ENCODE data around the gene ITPR1. TPM values are rescaled to one million over a fixed set of nuclear protein-coding genes. Genes with fewer than 3 reads are reported as not detected.

The ITPR1 gene
- total RNA-seq, 3 donors from 2014 or later = 10.7 to 80.2 (median 20.7) TPM

DNA sequence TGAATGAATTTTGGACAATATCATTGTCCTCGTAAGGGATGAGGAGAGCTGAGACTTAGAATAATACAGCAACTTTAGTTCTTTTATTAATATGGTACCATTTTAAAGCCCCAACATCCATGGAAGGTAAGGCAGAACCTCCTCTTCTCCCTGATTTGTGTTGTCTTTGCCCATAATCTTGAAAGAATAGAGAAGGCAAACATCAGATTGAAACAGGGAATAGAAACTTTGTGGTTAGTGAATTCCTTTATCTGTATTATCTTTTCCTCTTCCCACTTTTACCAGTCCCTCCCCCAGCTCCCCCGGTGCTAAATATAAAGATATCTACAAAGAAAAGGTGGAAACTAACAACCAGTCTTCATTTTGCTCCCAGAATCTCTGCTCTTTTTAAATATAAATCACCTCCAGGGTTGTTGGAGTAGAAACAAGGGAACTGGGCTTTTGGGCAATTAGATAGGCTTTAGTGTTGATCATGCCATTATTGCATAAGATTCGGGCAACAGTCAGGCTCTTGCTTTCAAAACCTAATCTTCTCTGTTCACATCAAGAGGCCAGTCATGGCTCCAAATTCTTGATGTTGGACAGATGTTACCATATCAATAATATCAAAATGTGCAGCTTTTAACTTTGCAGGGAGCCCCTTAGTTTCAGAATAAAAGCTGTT is 32.5 kb downstream of the ITPR1 start:
- intact Hi-C loops (cut with DNase I, micrococcal nuclease) = no loop called here
- Histone ChIP-seq H3K4me3 (no peak overlapping the region), H3K36me3 (ENCODE audit: low read depth) (no peaks in the 10 kb centered on the region), H3K4me1 (ENCODE audit: low read depth) (no peaks in the 10 kb centered on the region), H3K9me3 (no peaks in the 10 kb centered on the region)
- DNase-seq (no peak), ATAC-seq (no peak)
- TF ChIP-seq, protein P1, sequence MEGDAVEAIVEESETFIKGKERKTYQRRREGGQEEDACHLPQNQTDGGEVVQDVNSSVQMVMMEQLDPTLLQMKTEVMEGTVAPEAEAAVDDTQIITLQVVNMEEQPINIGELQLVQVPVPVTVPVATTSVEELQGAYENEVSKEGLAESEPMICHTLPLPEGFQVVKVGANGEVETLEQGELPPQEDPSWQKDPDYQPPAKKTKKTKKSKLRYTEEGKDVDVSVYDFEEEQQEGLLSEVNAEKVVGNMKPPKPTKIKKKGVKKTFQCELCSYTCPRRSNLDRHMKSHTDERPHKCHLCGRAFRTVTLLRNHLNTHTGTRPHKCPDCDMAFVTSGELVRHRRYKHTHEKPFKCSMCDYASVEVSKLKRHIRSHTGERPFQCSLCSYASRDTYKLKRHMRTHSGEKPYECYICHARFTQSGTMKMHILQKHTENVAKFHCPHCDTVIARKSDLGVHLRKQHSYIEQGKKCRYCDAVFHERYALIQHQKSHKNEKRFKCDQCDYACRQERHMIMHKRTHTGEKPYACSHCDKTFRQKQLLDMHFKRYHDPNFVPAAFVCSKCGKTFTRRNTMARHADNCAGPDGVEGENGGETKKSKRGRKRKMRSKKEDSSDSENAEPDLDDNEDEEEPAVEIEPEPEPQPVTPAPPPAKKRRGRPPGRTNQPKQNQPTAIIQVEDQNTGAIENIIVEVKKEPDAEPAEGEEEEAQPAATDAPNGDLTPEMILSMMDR (IDR thresholded peaks at IDR 0.05) = no peak

DNA sequence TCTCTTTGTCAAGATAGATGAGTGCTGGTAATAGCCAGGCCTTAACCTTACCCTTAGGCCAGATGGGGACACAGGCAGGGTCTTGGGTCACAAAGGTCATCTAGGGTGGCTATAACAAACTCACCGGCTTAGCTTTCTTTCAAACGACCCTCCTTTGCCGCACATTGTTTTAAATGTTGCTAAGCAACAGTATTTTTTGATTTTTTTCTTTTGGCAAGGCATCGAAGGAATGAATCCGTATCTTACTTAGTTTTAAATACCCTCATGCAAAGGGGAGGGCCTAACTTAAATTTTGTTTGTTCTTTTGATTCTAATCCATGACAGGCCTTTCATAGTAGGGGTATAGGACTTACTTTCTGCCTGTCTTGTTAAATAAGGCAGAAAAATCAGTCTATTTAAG is 35.2 kb downstream of the ITPR1 start:
- Histone ChIP-seq H3K36me3 (ENCODE audit: low read depth) (no peaks in the 10 kb centered on the region), H3K4me3 (no peak overlapping the region), H3K4me1 (ENCODE audit: low read depth) (no peaks in the 10 kb centered on the region), H3K9me3 (no peaks in the 10 kb centered on the region)
- TF ChIP-seq, protein P1 (IDR thresholded peaks at IDR 0.05) = no peak
- no peak for ATAC-seq
- intact Hi-C loops (cut with DNase I, micrococcal nuclease) = no loop called here
- no peak for DNase-seq

DNA sequence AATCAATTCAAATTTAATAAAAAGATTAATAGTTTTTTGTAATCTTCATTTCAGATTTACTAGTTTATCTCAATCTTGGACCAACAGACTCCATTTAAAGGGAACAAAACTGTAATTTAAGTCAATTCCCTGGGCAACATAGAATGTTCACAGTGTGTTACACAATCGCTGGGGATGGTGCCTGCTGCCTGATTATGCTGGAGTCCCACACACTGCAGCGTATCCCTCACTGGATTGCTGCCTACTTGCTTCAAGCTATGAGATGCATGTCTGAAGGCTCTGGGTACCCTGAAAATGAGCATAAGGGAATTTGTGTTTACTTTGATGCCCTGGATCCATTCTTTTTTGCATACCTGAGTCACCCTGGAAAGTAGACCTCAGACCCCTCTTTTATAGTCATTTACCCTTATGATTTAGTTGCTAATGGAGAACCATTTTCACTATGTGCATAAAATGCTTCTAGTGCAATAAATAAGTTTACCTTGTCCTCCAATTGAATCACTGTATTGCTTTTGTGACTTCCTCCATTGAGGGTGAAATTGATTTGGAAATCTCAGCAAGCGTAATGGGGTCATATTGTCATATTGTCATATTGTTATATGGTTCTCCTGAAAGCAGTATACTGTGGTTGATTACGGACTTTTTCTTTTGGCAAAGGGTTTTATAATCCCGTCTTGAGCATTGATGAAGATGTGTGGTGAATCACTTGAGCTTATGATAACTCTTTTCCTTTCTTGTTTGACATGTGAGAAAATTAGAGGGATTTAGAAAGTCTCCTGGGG is 35.9 kb downstream of the ITPR1 start:
- DNase-seq (no peak), ATAC-seq (no peak)
- no peak overlapping the region for H3K4me3 ChIP-seq
- no peaks in the 10 kb centered on the region for H3K36me3 ChIP-seq (ENCODE audit: low read depth)
- H3K9me3 ChIP-seq = no peaks in the 10 kb centered on the region
- H3K4me1 ChIP-seq (ENCODE audit: low read depth) = no peaks in the 10 kb centered on the region
- intact Hi-C loops (cut with DNase I, micrococcal nuclease) = no loop called here
- TF ChIP-seq, protein P1 (IDR thresholded peaks at IDR 0.05) = no peak

DNA sequence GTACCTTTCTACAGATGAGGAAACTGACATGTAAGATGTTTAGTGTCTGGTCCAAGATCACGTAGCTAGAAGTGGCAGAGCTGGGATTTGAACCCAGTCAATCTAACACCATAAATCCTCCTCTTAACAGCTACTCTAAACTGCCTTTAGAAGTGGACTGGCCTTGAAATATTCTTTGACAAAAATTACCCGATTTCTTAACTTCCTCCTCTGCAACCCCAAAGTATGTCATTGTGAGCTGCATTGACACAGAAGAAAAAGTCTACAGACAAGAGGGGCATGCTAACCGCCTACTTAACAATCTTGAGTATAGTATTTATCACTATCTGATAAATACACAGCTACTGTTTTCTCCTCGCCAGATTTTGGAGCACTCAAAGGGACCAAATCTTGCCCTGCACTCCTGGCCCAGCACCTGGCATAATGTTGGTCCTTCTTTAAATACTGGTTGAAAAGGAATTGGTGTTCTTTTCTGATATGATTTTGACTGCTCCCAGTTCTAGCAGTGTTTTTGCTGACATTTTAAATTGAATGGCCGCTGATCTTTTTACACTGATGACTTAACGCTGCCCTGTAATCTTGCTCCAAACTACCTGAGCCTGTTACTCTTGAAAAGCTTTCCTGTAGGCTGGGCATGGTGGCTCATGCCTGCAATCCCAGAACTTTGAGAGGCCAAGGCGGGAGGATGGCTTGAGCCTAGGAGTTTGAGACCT is 36.9 kb downstream of the ITPR1 start:
- no peak overlapping the region for H3K4me3 ChIP-seq
- DNase-seq = no peak
- no peak for ATAC-seq
- no peaks in the 10 kb centered on the region for H3K4me1 ChIP-seq (ENCODE audit: low read depth)
- H3K9me3 ChIP-seq = no peaks in the 10 kb centered on the region
- TF ChIP-seq, protein P1 (IDR thresholded peaks at IDR 0.05) = no peak
- H3K36me3 ChIP-seq (ENCODE audit: low read depth) = no peaks in the 10 kb centered on the region
- intact Hi-C loops (cut with DNase I, micrococcal nuclease) = no loop called here

DNA sequence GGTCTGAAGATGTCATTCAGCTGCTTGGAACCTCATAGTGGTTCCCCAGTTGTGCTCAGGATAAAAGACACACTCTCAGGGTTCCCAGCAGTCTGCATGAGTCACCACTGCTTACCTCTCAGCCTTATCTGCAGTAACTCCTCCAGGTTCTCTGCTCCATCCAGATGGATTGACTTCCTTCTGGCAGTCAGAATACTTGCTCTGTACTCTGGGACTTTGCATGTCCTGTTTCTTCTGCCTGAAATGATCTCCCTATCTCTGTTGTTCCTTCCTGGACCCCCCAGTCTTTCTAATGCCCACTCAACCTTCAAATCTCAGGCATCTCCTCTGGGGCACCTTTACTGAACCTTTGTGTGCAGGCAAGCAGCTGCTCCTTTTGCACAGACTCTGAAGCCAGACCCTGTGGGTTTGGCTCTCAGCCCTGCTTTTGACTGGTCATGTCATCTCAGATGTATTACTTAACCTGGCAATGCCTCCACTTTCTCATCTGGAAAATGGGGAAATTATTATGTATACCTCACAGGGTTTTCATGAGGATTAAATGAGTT is 38.4 kb downstream of the ITPR1 start:
- Histone ChIP-seq H3K36me3 (ENCODE audit: low read depth) (no peaks in the 10 kb centered on the region), H3K4me1 (ENCODE audit: low read depth) (no peaks in the 10 kb centered on the region), H3K9me3 (no peaks in the 10 kb centered on the region), H3K4me3 (no peak overlapping the region)
- DNase-seq (no peak), ATAC-seq (peak; percentile 9)
- TF ChIP-seq, protein P1 (IDR thresholded peaks at IDR 0.05) = no peak
- intact Hi-C loops (cut with DNase I, micrococcal nuclease) = no loop called here
